Activated gamma-delta T cell treated with anti-CD3 and anti-CD28 coated beads, Interleukin-2, amount 50 U/mL, for 16 hours (primary cell): ENCODE data around the gene DUSP18.
"Not testable (repeated sequence)": the region's sequence is repeated elsewhere in the genome, so short reads cannot be mapped to it uniquely, and the experiment has no call there.

Experiments
- DNase-seq: peaks from one replicate; pipeline ENCODE4 v3.0.0-alpha.2; 2020; ENCODE audit warnings: low read depth

DUSP18 gene

DNA sequence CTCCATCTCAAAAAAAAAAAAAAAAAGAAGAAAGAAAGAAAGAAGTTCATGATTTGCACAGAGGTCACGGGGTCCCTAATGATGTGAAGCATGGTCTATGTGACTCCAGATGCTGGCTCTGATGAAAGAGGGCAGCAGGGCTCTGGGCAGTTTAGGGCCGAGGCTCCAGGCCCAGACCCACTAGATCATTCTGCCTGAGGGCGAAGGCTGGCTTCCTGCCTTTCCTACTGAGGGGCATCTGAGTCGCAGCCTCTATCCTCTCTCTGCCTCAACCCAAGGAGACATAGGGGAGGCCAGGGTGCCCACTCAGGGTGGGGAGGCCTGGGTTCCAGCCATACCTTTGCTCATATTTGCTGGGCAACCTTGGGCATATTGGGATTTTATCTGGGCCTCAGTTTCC is 27.3 kb downstream of the DUSP18 start:
- DNase-seq: no peak

- DNase-seq: no peak
These were observed 30.0 kb downstream of the DUSP18 start for GRCh38 chr22:30637701-30638114.

- no peak for DNase-seq
These were observed 31.2 kb downstream of the DUSP18 start for GRCh38 chr22:30636226-30637077.

DNA sequence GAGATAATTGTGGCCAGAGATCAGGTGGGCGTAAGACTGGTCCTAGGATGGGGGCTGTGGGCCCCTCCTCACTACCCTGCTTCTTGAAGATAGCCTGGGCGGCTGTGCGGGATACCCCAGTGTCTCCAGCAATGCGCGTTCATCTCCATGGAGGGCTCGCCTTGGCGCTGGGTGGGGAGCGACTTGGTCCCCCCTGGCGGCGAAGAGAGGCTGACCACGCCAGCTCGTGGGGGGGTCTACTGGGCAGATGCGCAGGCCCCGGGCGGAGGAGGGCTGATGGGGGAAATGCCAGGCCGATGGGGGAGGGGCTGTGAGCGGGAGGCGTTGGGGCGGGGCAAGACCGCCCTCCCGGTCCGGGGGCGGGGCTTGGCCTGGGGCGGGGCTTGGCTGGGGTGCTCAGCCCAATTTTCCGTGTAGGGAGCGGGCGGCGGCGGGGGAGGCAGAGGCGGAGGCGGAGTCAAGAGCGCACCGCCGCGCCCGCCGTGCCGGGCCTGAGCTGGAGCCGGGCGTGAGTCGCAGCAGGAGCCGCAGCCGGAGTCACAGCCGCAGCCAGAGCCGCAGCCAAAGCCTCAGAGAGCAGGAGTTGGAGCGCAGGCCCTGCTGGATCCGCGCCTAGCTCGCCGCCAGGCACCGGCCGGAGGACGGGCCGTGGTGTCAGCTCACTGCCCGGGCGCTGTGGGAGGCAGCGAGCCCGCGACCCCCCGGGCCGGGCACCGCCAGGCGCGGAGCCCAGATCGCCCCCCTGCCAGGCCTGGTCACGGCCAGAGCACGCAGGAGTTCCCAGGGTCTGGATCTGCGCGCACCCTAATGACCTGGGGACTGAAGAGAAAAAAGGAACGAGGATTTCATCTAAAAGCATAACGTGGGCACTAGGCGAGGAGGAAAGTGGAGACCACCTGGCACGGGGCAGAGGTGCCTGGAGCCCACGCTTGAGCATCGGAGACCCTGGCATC is 32.1 kb downstream of the DUSP18 start, which contains the start of gene SLC35E4:
Gene SLC35E4, plus strand, starts transcription at position 509 of the 953 bp plus-strand sequence. CDS start 670 bp downstream, outside the sequence.
- DNase-seq: peak; percentile 92

DNA sequence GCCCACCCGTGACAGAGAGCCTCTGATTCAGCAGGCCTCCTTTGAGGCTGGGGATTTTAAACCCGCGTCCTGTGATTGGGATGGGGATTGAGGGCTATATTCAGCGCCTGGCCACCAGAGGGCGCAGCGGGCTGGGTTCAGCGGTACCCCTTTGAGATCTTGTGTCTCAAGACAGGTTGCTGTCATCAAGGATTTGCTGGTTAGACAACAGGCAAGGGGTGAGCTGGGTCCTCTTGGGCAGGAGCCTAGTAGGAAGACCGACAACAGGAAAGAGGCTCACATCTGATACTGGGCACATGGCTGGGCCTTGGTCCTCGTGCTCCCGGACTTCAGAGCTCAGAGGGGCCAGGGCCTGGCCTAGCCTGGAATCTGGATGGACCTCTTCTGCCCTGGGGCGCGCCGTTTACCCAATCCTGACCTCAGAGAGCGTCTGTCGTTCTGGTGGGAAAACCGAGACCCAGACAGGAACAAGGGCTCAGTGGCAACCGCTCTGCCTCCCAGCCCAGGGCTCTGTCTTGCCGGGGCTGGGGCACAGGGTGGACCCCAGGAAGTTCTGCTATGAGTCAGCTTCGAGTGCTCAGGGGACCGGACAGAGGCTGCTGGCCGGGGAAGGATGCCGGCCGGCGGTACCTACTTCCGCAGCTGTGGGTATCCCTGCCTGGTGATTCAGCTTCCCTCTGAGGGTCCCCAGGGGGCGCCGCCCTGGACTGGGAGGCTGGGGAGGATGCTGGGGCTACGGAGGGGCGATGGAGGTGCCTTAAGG is 33.0 kb downstream of the DUSP18 start:
- peak; percentile 90 for DNase-seq

GRCh38 chr22:30631469-30631868 is 36.2 kb downstream of the DUSP18 start:
- DNase-seq: not testable (repeated sequence)

DNA sequence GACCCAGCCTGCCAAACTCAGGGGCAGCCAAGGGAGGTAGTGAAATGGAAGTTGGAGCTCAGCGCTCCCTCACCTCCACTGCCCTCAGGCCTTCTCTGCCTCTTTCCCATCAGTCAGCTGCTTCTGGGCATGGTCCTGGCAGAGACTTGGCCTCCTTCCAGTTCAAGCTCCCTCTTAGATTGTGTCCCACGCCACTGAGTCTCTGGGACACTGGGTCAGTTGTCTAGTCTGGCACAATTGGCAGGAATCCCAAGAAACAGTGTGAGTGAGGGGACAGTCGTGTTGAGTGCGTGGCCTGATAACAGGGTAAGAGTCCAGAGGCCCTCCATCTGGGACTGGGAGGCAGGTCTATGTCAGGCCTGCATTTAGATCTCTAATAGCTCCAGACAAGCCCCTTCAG is 39.2 kb downstream of the DUSP18 start:
- DNase-seq: no peak

DNA sequence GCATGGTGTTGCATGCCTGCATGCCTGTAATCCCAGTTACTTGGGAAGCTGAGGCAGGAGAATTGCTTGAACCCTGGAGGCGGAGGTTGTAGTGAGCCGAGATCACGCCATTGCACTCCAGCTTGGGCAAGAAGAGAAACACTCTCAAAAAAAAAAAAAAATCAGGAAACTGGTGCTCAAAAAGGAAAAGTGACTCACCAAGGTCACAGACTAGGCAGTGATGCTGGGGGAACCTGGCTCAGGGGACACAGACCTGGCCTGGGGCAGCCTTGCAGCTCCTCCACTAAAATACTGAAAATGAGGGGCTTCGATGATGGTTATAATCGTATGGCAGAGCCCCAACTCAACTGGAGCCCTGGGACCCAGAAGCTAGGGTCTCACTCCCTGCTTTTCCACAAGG is 40.2 kb downstream of the DUSP18 start:
- DNase-seq: no peak

DNA sequence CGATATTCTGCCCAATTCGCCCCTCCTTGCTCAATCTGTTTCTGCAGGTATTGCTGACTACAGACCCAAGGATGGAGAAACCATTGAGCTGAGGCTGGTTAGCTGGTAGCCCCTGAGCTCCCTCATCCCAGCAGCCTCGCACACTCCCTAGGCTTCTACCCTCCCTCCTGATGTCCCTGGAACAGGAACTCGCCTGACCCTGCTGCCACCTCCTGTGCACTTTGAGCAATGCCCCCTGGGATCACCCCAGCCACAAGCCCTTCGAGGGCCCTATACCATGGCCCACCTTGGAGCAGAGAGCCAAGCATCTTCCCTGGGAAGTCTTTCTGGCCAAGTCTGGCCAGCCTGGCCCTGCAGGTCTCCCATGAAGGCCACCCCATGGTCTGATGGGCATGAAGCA is 41.3 kb downstream of the DUSP18 start:
- DNase-seq: no peak

GRCh38 chr22:30619909-30620308 is 47.8 kb downstream of the DUSP18 start:
- not testable (repeated sequence) for DNase-seq

GRCh38 chr22:30617819-30618218 is 49.9 kb downstream of the DUSP18 start:
- DNase-seq: no peak

GRCh38 chr22:30615543-30615954 is 52.1 kb downstream of the DUSP18 start:
- DNase-seq: no peak

- no peak for DNase-seq
These were observed 52.8 kb downstream of the DUSP18 start for GRCh38 chr22:30614879-30615278.

DNA sequence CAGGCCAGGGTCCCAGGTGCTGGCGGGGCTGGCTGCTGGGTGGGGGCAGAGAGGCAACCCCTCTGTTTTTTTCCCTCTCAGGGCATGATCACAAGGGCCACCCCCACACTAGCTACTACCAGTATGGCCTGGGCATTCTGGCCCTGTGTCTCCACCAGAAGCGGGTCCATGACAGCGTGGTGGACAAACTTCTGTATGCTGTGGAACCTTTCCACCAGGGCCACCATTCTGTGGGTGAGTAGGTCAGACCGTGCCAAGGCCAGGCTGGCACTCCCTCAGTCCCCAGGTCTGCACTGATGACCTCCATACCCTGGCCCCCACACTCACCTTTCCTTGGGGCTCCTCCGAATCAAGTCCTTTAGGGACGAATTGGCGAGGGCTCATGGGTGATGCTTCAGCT is 53.4 kb downstream of the DUSP18 start:
- no peak for DNase-seq

DNA sequence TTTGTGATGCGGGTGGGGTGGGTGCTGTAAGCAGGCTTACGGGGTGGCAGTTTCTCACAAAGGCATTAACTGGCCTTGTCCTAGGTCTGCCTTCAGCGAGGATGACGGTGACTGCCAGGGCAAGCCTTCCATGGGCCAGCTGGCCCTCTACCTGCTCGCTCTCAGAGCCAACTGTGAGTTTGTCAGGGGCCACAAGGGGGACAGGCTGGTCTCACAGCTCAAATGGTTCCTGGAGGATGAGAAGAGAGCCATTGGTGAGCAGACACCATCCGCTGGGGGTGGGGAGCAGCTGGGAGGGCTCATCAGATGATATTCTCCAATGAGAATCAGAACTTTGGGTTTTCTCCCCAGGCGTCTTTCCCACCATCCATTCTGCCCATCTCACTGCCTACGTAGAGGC is 54.9 kb downstream of the DUSP18 start:
- no peak for DNase-seq
